Chondrocyte (in vitro differentiated cells): ENCODE measurements around the gene PKM. TPM values are rescaled to one million over a fixed set of nuclear protein-coding genes. Genes with fewer than 3 reads are reported as not detected.

Source experiments
- DNase-seq: peaks from one replicate; pipeline ENCODE4 v3.0.0; 2021; ENCODE audit warnings: mixed read lengths, low spot score
- H3K27ac Mint-ChIP-seq: one replicate; pipeline ENCODE4 v1.8.0; 2021; ENCODE audit warnings: mild to moderate bottlenecking, moderate library complexity, mixed read lengths; ENCODE audit not compliant: unreplicated experiment
- H3K27me3 Mint-ChIP-seq: 2 replicates; pipeline ENCODE4 v1.8.0; 2021; ENCODE audit warnings: low read depth, mixed read lengths
- H3K36me3 Mint-ChIP-seq: 2 replicates; pipeline ENCODE4 v1.8.0; 2021; ENCODE audit warnings: low read depth, mixed read lengths
- H3K4me1 Mint-ChIP-seq: 2 replicates; pipeline ENCODE4 v1.8.0; 2021; ENCODE audit warnings: low read depth, mild to moderate bottlenecking, mixed read lengths
- H3K4me3 Mint-ChIP-seq: one replicate; pipeline ENCODE4 v1.8.0; 2021; ENCODE audit warnings: mild to moderate bottlenecking, moderate library complexity, mixed read lengths; ENCODE audit not compliant: unreplicated experiment
- H3K9me3 Mint-ChIP-seq: 2 replicates; pipeline ENCODE4 v1.8.0; 2021; ENCODE audit warnings: low read depth, mixed read lengths
- total RNA-seq: library from RNA; stranded (reverse); gene quantifications from 3 replicates; pipeline ENCODE4 v1.2.1, GENCODE V29; 2021
- TF ChIP-seq, protein P1 (sequence below): fragments of 200-600 bp; sonication (generic); IDR thresholded peaks from 2 replicates; pipeline ENCODE4 v1.5.0; 2021; ENCODE audit warnings: antibody characterized with exemption, mild to moderate bottlenecking, moderate library complexity

The PKM gene
- total RNA-seq, 1 donor from 2014 or later: 976 TPM

- no peaks in the 10 kb centered on the region for H3K36me3 Mint-ChIP-seq
- H3K4me1 Mint-ChIP-seq: peaks cover 17% of the 10 kb centered on the region
- H3K27ac Mint-ChIP-seq: no peak overlapping the region
- no peak overlapping the region for H3K4me3 Mint-ChIP-seq
- peaks cover 2% of the 10 kb centered on the region for H3K27me3 Mint-ChIP-seq
- no peak for DNase-seq
- no peaks in the 10 kb centered on the region for H3K9me3 Mint-ChIP-seq
- TF ChIP-seq, protein P1, sequence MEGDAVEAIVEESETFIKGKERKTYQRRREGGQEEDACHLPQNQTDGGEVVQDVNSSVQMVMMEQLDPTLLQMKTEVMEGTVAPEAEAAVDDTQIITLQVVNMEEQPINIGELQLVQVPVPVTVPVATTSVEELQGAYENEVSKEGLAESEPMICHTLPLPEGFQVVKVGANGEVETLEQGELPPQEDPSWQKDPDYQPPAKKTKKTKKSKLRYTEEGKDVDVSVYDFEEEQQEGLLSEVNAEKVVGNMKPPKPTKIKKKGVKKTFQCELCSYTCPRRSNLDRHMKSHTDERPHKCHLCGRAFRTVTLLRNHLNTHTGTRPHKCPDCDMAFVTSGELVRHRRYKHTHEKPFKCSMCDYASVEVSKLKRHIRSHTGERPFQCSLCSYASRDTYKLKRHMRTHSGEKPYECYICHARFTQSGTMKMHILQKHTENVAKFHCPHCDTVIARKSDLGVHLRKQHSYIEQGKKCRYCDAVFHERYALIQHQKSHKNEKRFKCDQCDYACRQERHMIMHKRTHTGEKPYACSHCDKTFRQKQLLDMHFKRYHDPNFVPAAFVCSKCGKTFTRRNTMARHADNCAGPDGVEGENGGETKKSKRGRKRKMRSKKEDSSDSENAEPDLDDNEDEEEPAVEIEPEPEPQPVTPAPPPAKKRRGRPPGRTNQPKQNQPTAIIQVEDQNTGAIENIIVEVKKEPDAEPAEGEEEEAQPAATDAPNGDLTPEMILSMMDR: no peak
Observed at GRCh38 chr15:72168131-72168807, 62.7 kb downstream of the PKM start.

DNA sequence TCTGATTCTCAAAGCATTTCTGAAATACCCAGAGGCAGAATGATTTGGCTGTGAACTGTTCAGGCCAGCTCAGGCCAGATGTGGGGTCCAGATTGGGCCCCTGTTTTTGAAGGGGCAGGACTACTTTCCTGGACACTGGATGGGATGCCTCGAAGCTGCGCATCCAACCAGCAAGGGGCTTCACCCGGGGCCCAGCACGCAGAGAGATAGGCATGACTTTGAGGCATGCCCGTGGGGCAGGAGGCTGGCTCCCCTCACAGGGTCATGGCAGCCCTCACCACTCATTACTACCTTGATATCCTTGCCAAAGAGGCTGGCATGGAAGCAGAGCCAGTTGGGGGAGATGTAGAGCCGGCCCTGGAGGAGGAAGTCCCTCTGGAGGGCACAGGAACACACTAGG, 63.5 kb downstream of the PKM start:
- DNase-seq: no peak
- H3K4me1 Mint-ChIP-seq: peaks cover 17% of the 10 kb centered on the region
- H3K27ac Mint-ChIP-seq: no peak overlapping the region
- H3K27me3 Mint-ChIP-seq: peaks cover 2% of the 10 kb centered on the region
- TF ChIP-seq, protein P1: no peak
- H3K9me3 Mint-ChIP-seq: no peaks in the 10 kb centered on the region
- no peaks in the 10 kb centered on the region for H3K36me3 Mint-ChIP-seq
- H3K4me3 Mint-ChIP-seq: no peak overlapping the region

DNA sequence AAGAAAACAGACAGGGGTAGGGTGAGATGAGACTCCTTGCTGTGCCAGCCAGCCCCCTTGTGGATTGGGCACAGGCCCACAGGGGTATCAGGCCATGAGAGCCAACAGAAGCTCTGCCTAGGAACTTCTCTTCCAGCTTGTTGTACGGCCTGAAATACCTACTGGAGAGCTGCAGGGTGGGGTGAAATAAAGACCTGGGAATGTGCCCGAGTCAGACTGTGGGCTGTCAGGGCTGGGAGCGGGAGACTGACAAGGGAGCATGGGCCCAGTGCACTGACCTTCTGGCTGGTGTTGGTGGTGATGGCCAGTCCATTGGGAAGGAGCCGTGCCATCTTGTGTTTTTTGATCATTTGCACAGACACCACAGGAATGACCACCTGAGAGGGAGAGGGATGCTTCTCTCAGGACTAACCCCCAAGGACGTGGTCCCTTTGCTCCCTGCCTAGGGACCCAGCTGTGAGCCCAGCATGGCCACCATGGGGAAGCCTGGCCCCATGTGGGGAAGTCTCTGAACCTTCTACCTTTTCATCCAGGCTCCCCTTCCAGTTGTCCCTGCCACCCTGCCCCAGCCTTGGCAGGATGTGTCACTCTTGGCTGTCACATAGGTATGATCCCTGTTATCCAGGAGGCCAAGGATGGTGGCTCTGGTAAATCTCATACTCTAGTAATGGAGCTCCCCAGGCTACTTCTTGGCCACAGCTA, 64.1 kb downstream of the PKM start:
- Mint-ChIP-seq H3K27me3 (peaks cover 2% of the 10 kb centered on the region), H3K4me3 (no peak overlapping the region), H3K36me3 (no peaks in the 10 kb centered on the region), H3K4me1 (peaks cover 17% of the 10 kb centered on the region), H3K27ac (no peak overlapping the region), H3K9me3 (no peaks in the 10 kb centered on the region)
- TF ChIP-seq, protein P1: no peak
- DNase-seq: no peak

DNA sequence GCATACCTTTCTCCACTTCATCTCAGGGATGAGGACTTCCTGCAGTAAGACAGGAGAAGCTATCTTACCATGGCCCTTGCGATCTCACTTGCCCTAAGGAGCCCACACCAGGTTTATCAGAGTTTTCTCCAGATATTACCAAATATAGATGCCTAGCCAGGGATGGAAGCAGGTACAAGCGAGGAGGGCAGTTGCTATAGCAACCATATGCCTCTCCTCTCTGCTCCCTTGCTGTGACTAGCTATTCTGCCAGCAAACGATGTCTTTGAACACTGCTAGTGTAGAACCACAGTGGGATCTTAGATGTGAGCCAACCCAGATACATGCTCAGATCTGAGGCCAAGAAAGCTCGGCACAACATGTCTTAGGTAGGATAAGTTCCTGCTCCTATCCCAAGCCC, 67.3 kb downstream of the PKM start:
- H3K9me3 Mint-ChIP-seq: no peaks in the 10 kb centered on the region
- H3K36me3 Mint-ChIP-seq: no peaks in the 10 kb centered on the region
- no peak overlapping the region for H3K27ac Mint-ChIP-seq
- H3K4me1 Mint-ChIP-seq: peaks cover 10% of the 10 kb centered on the region
- no peak for DNase-seq
- no peak overlapping the region for H3K4me3 Mint-ChIP-seq
- TF ChIP-seq, protein P1: no peak
- H3K27me3 Mint-ChIP-seq: peaks cover 2% of the 10 kb centered on the region

DNA sequence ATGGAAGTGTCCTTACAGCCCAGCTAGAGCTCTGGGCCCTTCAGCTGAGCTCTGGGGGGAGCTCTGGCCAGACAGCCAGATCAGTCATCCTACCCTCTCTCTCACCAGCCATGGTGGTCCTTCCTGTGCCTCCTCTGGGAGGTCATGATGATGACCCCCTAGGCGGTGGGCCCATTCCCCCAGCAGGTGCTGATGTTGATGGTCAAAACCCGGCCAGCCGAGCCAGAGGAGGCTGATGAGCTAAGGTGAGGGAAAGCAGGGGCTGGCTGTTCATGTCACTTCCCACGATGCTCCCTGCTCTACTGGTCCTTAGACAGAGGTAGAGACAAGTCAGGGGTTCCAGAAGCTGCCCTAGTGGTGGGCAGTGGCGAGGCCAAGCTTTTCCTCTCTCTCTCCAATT, 68.4 kb downstream of the PKM start:
- Mint-ChIP-seq H3K27ac (no peak overlapping the region), H3K4me3 (no peak overlapping the region), H3K27me3 (peaks cover 2% of the 10 kb centered on the region), H3K36me3 (no peaks in the 10 kb centered on the region), H3K4me1 (no peaks in the 10 kb centered on the region), H3K9me3 (no peaks in the 10 kb centered on the region)
- no peak for DNase-seq
- TF ChIP-seq, protein P1: no peak
